ENCODE results near the gene MAST4.

DNA sequence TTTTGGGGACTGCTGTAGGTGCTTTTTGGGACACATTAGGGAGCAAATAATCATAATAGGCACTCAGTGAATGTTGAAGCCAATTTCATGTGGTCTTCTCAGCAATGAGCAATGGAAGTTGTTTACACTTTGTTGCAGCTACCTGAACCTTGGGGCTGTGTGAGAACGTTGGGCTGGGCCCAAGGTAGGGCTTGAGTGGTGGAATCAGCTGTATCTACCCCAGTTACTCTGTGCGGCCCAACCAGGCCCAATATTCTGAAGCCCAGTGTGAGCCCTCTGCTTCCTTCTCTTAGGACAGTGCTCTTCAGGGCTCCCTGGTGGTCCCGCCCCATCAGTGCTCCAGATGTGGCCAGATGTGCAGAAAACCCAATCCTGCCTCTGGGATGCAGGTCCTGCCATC is 38.4 kb downstream of the MAST4 start:
- TF ChIP-seq, protein P1, sequence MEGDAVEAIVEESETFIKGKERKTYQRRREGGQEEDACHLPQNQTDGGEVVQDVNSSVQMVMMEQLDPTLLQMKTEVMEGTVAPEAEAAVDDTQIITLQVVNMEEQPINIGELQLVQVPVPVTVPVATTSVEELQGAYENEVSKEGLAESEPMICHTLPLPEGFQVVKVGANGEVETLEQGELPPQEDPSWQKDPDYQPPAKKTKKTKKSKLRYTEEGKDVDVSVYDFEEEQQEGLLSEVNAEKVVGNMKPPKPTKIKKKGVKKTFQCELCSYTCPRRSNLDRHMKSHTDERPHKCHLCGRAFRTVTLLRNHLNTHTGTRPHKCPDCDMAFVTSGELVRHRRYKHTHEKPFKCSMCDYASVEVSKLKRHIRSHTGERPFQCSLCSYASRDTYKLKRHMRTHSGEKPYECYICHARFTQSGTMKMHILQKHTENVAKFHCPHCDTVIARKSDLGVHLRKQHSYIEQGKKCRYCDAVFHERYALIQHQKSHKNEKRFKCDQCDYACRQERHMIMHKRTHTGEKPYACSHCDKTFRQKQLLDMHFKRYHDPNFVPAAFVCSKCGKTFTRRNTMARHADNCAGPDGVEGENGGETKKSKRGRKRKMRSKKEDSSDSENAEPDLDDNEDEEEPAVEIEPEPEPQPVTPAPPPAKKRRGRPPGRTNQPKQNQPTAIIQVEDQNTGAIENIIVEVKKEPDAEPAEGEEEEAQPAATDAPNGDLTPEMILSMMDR (IDR thresholded peaks at IDR 0.05; ENCODE audit: low read depth, low read length, poor library complexity, severe bottlenecking), result no peak
- TF ChIP-seq EZH2phosphoT487 (IDR thresholded peaks at IDR 0.05; ENCODE audit: borderline replicate concordance, low read length), result no peak

All from DOHH2 (cell line).